ENCODE data around the gene SLF2.

SLF2 gene

DNA sequence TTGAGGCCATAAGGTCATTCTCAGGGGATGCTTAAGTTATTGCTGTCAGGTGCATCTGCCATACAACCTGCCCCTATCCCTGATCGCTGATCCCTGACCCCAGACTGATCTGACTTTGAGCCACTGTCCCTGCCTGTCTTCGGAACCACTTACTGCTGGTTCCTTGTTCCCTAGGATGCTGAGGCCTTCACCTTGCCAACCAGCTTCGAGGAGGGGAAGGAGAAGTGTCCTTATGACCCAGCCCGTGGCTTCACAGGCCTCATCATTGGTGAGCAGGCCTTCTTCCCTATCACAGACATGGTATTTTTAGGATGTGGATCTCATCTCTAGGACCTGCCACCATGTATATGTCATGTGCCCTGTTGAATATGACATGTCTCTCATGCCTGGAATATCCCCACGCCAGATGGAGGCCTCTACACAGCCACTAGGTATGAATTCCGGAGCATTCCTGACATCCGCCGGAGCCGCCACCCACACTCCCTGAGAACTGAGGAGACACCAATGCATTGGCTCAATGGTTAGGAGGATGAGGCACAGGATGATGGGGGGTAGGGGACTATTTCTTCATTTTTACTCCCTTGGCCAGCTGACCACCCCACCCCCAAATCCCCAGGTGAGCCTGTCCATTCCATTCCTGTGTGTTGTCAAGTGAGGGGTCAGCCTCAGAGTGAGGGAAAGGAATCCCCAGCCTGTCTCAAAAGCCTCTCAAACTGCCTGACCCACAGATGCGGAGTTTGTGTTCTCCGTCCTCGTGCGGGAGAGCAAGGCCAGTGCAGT, 65.5 kb downstream of the SLF2 start:
- H3K27me3 ChIP-seq: no peaks in the 10 kb centered on the region
- H3K9me3 ChIP-seq: no peaks in the 10 kb centered on the region
- peaks cover 32% of the 10 kb centered on the region for H3K36me3 ChIP-seq
- no peak overlapping the region for H3K4me3 ChIP-seq (ENCODE audit: low read depth in 1 of 2, low read length in 1 of 2)
- H3K27ac ChIP-seq: no peak overlapping the region
- TF ChIP-seq, protein P1, sequence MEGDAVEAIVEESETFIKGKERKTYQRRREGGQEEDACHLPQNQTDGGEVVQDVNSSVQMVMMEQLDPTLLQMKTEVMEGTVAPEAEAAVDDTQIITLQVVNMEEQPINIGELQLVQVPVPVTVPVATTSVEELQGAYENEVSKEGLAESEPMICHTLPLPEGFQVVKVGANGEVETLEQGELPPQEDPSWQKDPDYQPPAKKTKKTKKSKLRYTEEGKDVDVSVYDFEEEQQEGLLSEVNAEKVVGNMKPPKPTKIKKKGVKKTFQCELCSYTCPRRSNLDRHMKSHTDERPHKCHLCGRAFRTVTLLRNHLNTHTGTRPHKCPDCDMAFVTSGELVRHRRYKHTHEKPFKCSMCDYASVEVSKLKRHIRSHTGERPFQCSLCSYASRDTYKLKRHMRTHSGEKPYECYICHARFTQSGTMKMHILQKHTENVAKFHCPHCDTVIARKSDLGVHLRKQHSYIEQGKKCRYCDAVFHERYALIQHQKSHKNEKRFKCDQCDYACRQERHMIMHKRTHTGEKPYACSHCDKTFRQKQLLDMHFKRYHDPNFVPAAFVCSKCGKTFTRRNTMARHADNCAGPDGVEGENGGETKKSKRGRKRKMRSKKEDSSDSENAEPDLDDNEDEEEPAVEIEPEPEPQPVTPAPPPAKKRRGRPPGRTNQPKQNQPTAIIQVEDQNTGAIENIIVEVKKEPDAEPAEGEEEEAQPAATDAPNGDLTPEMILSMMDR (IDR thresholded peaks at IDR 0.05): no peak
- H3K4me1 ChIP-seq (ENCODE audit: control insufficient read depth in 1 of 2, insufficient read depth in 1 of 2, low read depth in 1 of 2, low read length in 1 of 2): no peaks in the 10 kb centered on the region

DNA sequence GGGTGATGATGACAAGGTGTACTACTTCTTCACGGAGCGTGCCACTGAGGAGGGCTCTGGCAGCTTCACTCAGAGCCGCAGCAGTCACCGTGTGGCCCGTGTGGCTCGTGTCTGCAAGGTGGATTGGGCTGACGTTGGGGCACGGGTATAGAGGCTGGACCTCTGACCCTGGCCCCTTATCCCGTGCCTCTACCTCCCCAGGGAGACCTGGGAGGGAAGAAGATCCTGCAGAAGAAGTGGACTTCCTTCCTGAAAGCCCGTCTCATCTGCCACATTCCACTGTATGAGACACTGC, 66.1 kb downstream of the SLF2 start:
- TF ChIP-seq, protein P1 (IDR thresholded peaks at IDR 0.05): no peak
- Histone ChIP-seq H3K4me3 (ENCODE audit: low read depth in 1 of 2, low read length in 1 of 2) (no peak overlapping the region), H3K36me3 (peaks cover 32% of the 10 kb centered on the region), H3K27ac (no peak overlapping the region), H3K27me3 (no peaks in the 10 kb centered on the region), H3K4me1 (ENCODE audit: control insufficient read depth in 1 of 2, insufficient read depth in 1 of 2, low read depth in 1 of 2, low read length in 1 of 2) (no peaks in the 10 kb centered on the region), H3K9me3 (no peaks in the 10 kb centered on the region)

DNA sequence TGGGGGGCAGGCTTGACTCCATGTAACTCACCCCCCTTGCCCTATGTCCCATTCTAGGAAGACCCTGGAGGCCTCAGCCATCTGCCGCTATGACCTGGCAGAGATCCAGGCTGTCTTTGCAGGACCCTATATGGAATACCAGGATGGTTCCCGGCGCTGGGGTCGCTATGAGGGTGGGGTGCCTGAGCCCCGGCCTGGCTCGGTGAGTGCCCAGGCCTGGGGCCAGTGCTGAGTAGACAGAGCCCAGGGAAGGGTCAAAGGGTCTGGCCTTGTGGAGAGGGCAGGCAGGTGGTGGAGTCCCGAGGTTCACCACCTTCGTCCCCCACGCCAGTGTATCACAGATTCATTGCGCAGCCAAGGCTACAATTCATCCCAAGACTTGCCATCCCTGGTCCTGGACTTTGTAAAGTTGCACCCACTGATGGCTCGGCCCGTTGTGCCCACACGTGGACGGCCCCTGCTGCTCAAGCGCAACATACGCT, 67.1 kb downstream of the SLF2 start:
- no peaks in the 10 kb centered on the region for H3K9me3 ChIP-seq
- H3K27ac ChIP-seq: no peak overlapping the region
- H3K36me3 ChIP-seq: peaks cover 32% of the 10 kb centered on the region
- TF ChIP-seq, protein P1 (IDR thresholded peaks at IDR 0.05): no peak
- no peaks in the 10 kb centered on the region for H3K4me1 ChIP-seq (ENCODE audit: control insufficient read depth in 1 of 2, insufficient read depth in 1 of 2, low read depth in 1 of 2, low read length in 1 of 2)
- no peaks in the 10 kb centered on the region for H3K27me3 ChIP-seq
- no peak overlapping the region for H3K4me3 ChIP-seq (ENCODE audit: low read depth in 1 of 2, low read length in 1 of 2)

DNA sequence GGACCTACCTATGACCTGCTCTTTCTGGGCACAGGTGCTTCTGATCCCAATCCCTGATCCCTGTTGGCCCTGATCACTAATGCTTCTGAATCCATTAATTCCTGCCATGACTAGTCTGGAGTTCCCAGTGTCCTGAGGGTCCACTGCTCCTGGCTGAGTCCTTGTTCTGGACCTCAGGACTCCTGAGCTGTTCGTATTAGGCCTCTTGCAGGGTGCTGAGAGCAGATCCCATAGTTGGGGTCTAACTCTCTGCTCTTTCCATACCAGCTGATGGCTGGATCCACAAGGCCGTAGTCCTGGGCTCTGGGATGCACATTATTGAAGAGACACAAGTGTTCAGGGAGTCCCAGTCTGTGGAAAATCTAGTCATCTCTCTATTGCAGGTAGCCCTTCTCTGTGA, 67.5 kb downstream of the SLF2 start:
- Histone ChIP-seq H3K36me3 (peaks cover 32% of the 10 kb centered on the region), H3K27ac (no peak overlapping the region), H3K4me3 (ENCODE audit: low read depth in 1 of 2, low read length in 1 of 2) (no peak overlapping the region), H3K27me3 (no peaks in the 10 kb centered on the region), H3K4me1 (ENCODE audit: control insufficient read depth in 1 of 2, insufficient read depth in 1 of 2, low read depth in 1 of 2, low read length in 1 of 2) (no peaks in the 10 kb centered on the region), H3K9me3 (no peaks in the 10 kb centered on the region)
- TF ChIP-seq, protein P1 (IDR thresholded peaks at IDR 0.05): no peak

DNA sequence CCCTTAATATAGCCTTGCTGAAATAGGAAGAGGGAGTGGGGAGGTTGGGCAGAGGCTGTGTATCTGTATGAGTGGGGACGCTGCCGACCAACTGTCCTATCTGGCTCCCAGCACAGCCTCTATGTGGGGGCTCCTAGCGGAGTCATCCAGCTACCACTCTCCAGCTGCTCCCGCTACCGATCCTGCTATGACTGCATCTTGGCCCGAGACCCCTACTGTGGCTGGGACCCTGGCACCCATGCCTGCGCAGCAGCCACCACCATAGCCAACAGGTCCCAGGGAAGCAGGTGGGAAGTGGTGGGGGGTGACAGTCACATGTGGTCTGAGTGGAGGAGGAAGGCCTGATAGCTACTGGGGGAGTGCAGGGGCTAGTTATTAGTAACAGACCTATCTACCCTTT, 67.9 kb downstream of the SLF2 start:
- Histone ChIP-seq H3K27me3 (no peaks in the 10 kb centered on the region), H3K27ac (no peak overlapping the region), H3K4me1 (ENCODE audit: control insufficient read depth in 1 of 2, insufficient read depth in 1 of 2, low read depth in 1 of 2, low read length in 1 of 2) (no peaks in the 10 kb centered on the region), H3K4me3 (ENCODE audit: low read depth in 1 of 2, low read length in 1 of 2) (no peak overlapping the region), H3K9me3 (no peaks in the 10 kb centered on the region), H3K36me3 (peaks cover 32% of the 10 kb centered on the region)
- TF ChIP-seq, protein P1 (IDR thresholded peaks at IDR 0.05): no peak
